Measurements from ENCODE around the gene AGPAT1. TPM values are rescaled to one million over a fixed set of nuclear protein-coding genes. Genes with fewer than 3 reads are reported as not detected.

The AGPAT1 gene
- total RNA-seq, 1 donor from 2014 or later = 43.0 TPM

DNA sequence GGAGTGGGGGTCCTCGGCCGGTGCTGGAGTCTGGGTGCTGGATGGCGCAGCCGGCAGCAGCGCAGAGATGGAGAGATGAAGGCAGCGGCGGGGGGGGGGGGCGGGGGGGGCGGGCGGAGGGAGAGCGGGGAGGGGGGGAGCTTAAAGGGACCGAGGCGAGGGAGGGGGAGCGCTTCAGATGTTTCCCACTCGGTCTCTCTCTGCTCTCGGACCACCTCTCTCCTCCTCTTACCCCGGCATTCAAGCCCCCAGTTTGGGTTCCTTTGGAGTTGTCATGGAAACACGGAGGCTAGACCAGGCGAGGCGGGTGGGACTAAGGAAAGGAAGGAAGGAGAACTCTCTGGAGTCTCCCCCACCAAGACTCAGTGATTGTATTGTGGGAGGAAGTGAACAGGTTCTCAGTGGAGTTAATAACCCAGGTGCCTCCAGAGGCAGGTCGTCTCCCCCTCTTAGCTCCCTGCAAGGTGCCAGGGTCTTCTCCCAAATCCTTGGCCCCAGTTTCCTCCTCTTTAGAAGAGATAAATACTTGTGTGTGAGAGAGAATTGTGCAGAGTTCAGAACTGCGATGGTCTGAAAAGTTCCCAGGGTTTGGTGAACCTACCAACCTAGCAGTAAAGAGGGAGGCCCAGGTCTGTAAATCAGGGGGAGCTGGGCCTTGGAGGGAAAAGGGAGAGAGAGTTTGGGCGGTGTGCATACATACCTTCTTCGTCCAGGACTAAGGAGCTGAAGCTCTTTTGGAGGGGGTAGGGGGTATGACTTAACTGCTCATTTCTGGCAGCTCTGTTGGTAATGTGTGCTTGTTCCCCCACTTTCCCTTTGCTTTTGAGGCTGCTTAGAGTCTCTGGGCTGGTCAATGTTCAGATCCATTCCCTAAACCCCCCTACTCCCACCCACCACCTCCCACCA is 23.8 kb downstream of the AGPAT1 start, which contains the start of gene PRRT1:
PRRT1 (minus strand) TSS at position 77 of the 906 bp plus-strand sequence. CDS start 112 bp downstream, outside the sequence.
- Histone ChIP-seq H3K27me3 (ENCODE audit: low read depth) (peaks cover 47% of the 10 kb centered on the region), H3K9me3 (replicated peaks) (no peaks in the 10 kb centered on the region), H3K4me1 (peaks cover 39% of the 10 kb centered on the region), H3K27ac (replicated peaks) (peak within 1 kb of the TSS; percentile 94), H3K36me3 (peaks cover 15% of the 10 kb centered on the region), H3K4me3 (peak within 1 kb of the TSS; percentile 82)
- TF ChIP-seq, protein P1, sequence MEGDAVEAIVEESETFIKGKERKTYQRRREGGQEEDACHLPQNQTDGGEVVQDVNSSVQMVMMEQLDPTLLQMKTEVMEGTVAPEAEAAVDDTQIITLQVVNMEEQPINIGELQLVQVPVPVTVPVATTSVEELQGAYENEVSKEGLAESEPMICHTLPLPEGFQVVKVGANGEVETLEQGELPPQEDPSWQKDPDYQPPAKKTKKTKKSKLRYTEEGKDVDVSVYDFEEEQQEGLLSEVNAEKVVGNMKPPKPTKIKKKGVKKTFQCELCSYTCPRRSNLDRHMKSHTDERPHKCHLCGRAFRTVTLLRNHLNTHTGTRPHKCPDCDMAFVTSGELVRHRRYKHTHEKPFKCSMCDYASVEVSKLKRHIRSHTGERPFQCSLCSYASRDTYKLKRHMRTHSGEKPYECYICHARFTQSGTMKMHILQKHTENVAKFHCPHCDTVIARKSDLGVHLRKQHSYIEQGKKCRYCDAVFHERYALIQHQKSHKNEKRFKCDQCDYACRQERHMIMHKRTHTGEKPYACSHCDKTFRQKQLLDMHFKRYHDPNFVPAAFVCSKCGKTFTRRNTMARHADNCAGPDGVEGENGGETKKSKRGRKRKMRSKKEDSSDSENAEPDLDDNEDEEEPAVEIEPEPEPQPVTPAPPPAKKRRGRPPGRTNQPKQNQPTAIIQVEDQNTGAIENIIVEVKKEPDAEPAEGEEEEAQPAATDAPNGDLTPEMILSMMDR (IDR thresholded peaks at IDR 0.05; ENCODE audit: borderline replicate concordance) = no peak
- DNase-seq = no peak
- intact Hi-C loops (cut with micrococcal nuclease) = no loop called here

DNA sequence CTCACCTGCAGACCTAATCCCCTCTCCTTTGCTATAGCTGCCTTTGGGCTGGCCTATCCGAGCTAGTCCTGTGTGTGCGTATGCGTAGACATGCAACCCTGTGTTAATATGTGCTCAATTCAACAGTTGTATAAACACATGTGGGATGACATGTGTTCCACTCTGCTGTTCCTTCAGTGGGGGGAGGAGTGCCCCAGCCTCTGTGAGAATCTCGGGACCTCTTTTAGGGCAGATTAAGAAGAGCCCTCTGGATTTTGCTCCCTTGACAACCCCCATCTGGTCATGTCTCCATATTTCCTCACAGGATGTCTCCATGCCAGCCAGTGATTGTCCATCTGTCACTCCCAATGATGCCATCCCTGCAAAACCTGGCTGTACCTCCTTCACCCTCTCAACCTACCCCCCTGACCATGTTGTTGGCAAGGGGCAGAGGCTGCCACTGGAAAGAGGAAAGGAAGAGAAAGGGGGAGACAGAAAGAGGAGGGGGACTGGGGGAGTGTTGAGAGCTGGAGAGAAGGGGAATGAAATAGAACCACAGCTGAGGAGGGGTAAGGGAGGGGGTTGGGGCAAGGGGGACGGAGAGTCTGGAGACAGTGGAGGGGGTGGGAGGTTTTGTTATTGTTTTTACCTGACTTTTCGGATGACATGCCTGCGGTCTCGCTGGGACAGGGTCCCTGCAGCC is 24.6 kb downstream of the AGPAT1 start:
- Histone ChIP-seq H3K4me1 (peaks cover 39% of the 10 kb centered on the region), H3K4me3 (peak overlapping the region; percentile 82), H3K27ac (replicated peaks) (no peak overlapping the region), H3K27me3 (ENCODE audit: low read depth) (peaks cover 52% of the 10 kb centered on the region), H3K36me3 (peaks cover 7% of the 10 kb centered on the region), H3K9me3 (replicated peaks) (no peaks in the 10 kb centered on the region)
- TF ChIP-seq, protein P1 (IDR thresholded peaks at IDR 0.05; ENCODE audit: borderline replicate concordance) = no peak
- no peak for DNase-seq
- intact Hi-C loops (cut with micrococcal nuclease) = no loop called here

- TF ChIP-seq, protein P1 (IDR thresholded peaks at IDR 0.05; ENCODE audit: borderline replicate concordance) = no peak
- Histone ChIP-seq H3K9me3 (replicated peaks) (no peaks in the 10 kb centered on the region), H3K4me3 (peak overlapping the region; percentile 82), H3K27ac (replicated peaks) (no peak overlapping the region), H3K27me3 (ENCODE audit: low read depth) (peaks cover 52% of the 10 kb centered on the region), H3K4me1 (peaks cover 33% of the 10 kb centered on the region), H3K36me3 (no peaks in the 10 kb centered on the region)
- intact Hi-C loops (cut with micrococcal nuclease) = no loop called here
- DNase-seq = no peak
Measured at GRCh38 chr6:32149932-32150870, 25.7 kb downstream of the AGPAT1 start.

- no peak overlapping the region for H3K27ac ChIP-seq (replicated peaks)
- H3K36me3 ChIP-seq = no peaks in the 10 kb centered on the region
- TF ChIP-seq, protein P1 (IDR thresholded peaks at IDR 0.05; ENCODE audit: borderline replicate concordance) = no peak
- H3K27me3 ChIP-seq (ENCODE audit: low read depth) = peaks cover 52% of the 10 kb centered on the region
- intact Hi-C loops (cut with micrococcal nuclease) = no loop called here
- peaks cover 23% of the 10 kb centered on the region for H3K4me1 ChIP-seq
- H3K9me3 ChIP-seq (replicated peaks) = no peaks in the 10 kb centered on the region
- H3K4me3 ChIP-seq = peak overlapping the region; percentile 52
- no peak for DNase-seq
Measured at GRCh38 chr6:32149092-32149755, 26.7 kb downstream of the AGPAT1 start.
